Measurements from ENCODE around the gene NEK10.
A peak's percentile ranks its signal among the peaks of the same experiment; 100 is the strongest.
"Not testable (repeated sequence)": the region's sequence is repeated elsewhere in the genome, so short reads cannot be mapped to it uniquely, and the experiment has no call there.

NEK10 gene

GRCh38 chr3:27368831-27369607 is at the start of gene NEK10:
Gene NEK10, minus strand, starts transcription at chr3:27369383. Its CDS starts 16,501 bp downstream, at chr3:27352882.
- peak; percentile 88 for DNase-seq

- DNase-seq, result no peak
Observed at GRCh38 chr3:27415202-27415601, 46.0 kb upstream of the NEK10 start.

GRCh38 chr3:27392950-27393679 is 23.9 kb upstream of the NEK10 start:
- DNase-seq, result no peak

GRCh38 chr3:27392414-27392813 is 23.2 kb upstream of the NEK10 start:
- DNase-seq, result not testable (repeated sequence)

- no peak for DNase-seq
Observed at GRCh38 chr3:27391796-27392195, 22.6 kb upstream of the NEK10 start.

- DNase-seq, result no peak
Observed at GRCh38 chr3:27387625-27388024, 18.4 kb upstream of the NEK10 start.

- DNase-seq, result no peak
Observed at GRCh38 chr3:27385504-27385903, 16.3 kb upstream of the NEK10 start.

- DNase-seq, result no peak
Observed at GRCh38 chr3:27384191-27384590, 15.0 kb upstream of the NEK10 start.

- no peak for DNase-seq
Observed at GRCh38 chr3:27380433-27381357, 11.5 kb upstream of the NEK10 start.

GRCh38 chr3:27378331-27378730 is 9.1 kb upstream of the NEK10 start:
- no peak for DNase-seq

- DNase-seq, result no peak
Observed at GRCh38 chr3:27376109-27376772, 7.1 kb upstream of the NEK10 start.

- no peak for DNase-seq
Observed at GRCh38 chr3:27366062-27366591, 3.1 kb downstream of the NEK10 start.

GRCh38 chr3:27360113-27361078 is 8.8 kb downstream of the NEK10 start:
- no peak for DNase-seq

GRCh38 chr3:27358372-27358771 is 10.8 kb downstream of the NEK10 start:
- DNase-seq, result no peak

- peak; percentile 22 for DNase-seq
Observed at GRCh38 chr3:27357665-27358258, 11.4 kb downstream of the NEK10 start.

- DNase-seq, result no peak
Observed at GRCh38 chr3:27356976-27357375, 12.2 kb downstream of the NEK10 start.

- DNase-seq, result no peak
Observed at GRCh38 chr3:27354588-27355203, 14.5 kb downstream of the NEK10 start.

- DNase-seq, result no peak
Observed at GRCh38 chr3:27354161-27354560, 15.0 kb downstream of the NEK10 start.

GRCh38 chr3:27353221-27353620 is 16.0 kb downstream of the NEK10 start:
- no peak for DNase-seq

GRCh38 chr3:27352047-27352446 is 17.1 kb downstream of the NEK10 start:
- DNase-seq, result no peak

Measured in stimulated activated CD4-positive, alpha-beta T cell treated with anti-CD3 and anti-CD28 coated beads, Interleukin-12 subunit alpha, Interleukin-12 subunit beta, amount 100 ng/mL, for 4 hours (primary cell).